HG03280 (cell line): ENCODE data around the gene MAP4K4.
"Not testable (repeated sequence)": the region's sequence is repeated elsewhere in the genome, so short reads cannot be mapped to it uniquely, and the experiment has no call there.

ENCODE experiments used
- ATAC-seq: cut with Tn5 transposase; IDR thresholded peaks from one replicate; pipeline ENCODE4 v1.9.1; 2021; ENCODE audit warnings: mild to moderate bottlenecking, moderate library complexity; ENCODE audit not compliant: unreplicated experiment

MAP4K4 gene

GRCh38 chr2:101766337-101766736 is 68.8 kb downstream of the MAP4K4 start:
- no peak for ATAC-seq

DNA sequence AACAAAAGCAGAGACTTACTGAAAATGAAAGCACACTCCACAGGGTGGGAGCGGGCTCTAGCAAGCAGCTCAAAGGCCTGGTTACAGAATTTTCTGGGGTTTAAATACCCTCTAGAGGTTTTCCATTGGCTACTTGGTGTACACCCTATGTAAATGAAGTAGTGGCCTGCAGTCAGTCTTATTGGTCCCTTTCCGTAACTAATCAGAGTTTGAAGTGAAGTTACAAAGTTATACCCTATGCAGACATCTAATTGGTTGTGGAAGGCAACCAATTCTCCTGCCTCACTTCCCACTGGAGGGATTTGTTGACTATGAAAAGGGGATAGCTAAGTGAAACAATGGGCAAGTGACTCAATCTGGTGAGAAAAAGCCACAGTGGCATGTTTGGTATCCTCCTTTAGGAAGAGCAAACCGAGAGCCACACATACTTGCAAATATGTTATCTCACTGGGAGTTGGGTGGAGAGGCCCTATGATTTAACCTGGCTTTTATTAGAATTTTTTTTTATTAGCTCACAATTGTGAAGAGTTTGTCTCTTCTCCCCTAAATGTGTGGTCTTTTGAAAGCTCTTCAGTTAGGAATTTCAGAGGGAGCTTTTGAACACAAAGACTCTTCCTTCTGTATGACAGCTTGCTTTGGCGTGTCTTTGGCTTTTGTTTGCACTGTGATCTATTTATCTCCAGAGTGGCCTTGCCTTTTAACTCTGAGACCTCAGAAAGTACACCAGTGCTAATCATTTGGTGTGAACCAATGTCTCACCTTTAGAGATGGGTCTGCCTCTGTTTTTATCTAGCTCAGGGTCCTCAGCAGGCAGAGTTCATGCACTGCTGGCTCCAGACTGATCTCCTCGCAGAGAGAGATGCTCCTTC is 69.6 kb downstream of the MAP4K4 start:
- ATAC-seq, result no peak

DNA sequence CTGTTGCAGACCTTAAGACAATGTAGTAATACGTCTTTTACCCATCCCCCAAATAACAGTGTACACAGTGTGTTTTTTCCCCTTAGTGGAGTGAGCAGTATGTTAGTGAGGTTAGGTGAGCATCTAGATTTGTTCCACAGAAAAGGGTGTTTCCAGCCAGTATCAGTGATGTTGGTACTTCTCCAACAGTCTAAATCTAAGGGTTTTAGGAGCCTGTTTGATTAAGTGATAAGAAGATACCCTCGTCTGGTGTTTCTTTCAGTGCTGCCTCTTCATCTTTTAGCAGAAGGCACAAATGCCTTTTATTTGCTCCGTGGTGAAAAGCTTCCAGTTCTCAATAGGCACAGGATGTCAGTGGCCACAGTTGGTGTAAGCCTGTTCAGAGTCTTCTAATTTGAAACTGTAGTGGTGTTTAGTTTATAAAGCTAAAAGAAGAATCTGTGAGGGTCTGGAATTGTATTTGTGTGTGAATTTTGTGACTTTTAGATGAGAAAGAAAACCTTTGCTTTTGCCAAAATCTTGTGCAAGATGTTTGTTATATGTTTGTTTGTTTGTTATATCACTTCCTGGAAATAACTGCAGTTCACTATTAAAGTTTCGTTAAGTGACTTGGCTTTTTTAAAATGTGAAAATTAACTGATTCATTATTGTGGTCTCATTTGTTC is 71.2 kb downstream of the MAP4K4 start:
- no peak for ATAC-seq

DNA sequence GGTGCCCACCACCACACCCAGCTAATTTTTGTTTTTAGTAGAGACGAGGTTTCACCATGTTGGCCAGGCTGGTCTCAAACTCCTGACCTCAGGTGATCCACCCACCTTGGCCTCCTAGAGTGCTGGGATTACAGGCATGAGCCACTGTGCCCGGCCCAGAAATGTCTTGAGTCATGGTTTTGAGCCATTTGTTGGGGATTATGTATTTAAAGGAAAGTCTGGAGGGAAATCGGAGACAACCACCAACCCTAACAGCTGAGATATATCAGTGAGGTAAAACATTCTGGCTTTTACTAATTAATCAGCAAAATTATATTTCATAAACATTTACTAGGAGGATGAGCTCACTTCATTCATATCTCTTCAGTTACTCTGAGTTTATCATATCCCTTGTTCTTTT is 72.2 kb downstream of the MAP4K4 start:
- not testable (repeated sequence) for ATAC-seq

DNA sequence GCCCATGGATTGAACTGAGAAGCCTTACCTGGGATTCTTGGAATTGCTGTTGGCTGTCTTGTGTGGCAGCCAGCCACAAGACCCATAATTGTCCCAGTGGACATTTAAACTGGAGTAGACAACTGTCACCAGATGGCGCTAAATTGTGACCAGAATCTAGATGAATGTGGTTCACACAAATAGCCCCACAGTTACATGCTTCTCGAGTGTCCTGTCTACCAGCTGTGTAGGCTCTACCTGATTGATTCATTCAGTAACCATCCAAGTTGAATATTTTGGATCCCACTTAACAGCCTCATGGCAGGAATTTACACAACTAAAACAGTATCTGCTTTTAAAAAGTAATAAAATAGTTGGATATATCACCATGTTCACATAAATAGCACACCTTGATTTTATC is 73.2 kb downstream of the MAP4K4 start:
- peak; percentile 54 for ATAC-seq

DNA sequence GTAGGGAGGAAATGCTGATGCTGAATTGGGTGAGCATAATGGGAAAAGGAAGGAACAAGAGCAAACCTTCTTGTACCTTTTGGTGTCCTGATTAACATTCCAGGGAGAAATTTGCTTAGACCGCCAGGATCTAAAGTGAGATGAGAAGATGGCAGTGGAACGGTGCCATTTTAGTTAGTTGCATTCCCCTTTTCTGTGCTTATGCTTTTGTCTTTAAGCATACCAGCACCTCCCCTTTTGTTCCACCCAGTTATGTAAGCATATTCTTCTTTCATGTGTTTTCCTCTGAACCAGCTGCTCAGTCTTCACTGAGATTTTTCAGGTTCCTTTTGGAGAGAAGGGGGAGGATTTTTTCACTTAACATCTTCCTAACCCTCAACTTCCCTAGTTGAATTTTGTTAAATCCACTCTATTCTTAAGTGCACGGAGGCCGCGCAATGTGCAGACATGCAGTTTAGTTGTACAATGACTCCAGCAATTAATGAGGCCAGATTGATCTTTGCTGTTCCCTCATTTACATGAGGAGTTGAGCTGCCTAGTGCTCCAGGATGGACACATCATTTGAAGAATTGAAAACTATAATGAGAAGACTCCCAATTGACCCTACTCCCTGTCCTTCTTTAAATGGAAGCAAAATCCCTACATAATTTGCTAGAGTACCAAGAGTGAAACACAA is 73.9 kb downstream of the MAP4K4 start:
- no peak for ATAC-seq

DNA sequence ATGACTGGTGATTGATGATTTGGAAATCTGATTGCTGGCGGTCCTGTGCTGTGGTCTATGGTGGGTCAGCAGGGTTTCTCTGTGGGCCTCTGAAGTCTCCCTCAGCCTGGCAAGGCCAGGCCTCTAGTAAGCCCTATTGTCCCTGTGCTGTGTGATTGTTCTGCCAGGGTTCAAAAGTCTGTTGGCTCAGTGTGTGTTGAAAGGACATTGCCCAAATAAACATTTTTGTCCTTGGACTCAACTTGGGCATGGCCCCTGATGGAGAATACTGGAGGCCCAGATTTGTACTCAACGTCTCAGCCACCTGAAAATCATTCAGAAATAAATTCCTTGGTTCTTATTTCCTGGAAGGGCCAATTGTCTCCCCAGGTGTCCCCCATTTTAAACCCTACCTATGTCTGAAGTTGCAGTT is 74.4 kb downstream of the MAP4K4 start:
- ATAC-seq, result no peak

GRCh38 chr2:101773137-101773536 is 75.6 kb downstream of the MAP4K4 start:
- ATAC-seq, result no peak

DNA sequence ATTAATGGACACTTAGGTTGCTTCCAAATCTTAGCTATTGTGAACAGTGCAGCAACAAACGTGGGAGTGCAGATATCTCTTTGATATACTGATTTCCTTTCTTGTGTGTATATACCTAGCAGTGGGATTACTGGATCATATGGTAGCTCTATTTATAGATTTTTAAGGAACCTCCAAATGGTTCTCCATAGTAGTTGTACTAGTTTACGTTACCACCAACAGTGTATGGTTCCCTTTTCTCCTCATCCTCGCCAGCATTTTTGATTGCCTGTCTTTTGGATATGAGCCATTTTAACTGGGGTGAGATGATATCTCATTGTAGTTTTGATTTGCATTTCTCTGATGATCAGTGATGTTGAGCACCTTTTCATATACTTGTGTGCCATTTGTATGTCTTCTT is 76.5 kb downstream of the MAP4K4 start:
- not testable (repeated sequence) for ATAC-seq

DNA sequence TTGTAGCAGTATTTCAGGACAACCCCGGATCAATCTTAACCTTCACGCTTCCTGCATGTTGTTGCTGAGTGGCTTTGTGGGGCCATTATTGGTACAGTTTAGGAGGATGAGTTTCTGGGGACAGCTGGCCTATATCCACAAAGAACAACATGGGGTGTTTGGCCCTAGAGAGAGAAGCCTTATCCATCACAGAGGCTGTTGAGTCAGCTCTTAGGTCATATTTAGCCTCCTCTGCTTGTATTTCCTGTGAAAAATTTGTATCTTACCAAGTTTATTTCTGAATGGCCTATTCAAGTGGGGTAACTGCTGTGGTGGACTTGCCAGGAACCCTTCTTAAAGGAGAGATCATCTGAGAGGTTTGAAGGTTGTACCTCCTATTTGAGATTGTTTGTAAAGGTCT is 77.6 kb downstream of the MAP4K4 start:
- ATAC-seq, result no peak

DNA sequence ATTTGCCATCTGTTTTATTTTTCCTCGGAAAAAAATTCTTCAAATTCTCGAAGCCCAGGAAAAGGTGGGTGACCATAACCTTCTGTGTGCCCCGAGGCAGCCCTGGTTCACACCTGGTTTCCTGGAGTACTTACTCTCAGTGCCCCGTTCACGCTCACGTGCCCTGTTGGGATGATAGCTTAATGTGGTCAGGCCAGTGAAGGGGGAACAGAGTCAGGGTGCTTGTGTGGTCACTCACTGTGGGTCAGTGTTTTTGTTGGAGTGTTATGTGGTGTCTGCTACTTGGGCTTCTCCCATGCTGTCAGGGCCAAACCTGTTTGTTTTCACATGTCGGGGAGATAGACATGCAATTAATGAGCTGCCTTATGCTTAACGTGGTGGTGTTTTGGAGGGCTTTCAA is 78.1 kb downstream of the MAP4K4 start:
- ATAC-seq, result no peak

DNA sequence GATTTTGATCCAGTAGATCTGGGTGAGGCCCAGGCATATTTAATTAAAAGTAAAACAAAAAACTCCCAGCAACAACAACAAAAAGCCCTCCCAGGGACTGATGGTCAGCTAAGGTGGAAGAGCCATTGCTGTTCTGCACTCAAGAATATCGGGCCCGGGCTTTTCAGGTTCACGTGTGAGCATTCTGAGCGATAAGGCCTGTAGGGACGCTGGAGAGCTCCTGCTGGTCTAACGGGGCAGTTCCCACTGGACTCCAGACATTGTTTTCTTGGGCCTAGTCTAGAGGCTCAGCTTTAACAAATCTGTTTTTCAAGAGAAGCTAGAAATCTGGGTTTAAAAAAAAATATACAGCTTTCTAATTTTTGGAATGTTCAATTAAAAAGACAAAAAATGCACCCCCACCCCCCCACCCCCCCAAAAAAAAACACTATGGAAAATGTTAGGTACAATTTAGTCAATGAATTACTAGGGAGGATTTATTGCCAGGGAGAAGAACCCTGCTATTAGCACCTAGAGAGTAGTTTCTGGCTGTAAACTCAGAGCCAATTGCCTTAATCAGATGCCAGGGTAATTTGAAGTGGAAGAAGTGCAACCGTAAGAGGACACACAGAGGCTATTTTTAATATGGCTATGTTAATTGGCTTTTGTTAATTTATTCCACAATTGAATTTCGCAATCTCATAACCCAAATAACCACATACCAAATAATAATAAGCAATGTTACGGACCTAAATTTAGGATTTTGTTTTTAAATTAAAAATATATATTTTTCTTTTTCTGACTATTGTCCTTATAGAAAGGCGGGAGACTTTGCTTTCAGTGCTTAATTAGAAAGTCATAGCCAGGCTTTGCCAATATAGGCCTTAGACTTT is 78.9 kb downstream of the MAP4K4 start:
- ATAC-seq, result no peak

- ATAC-seq, result no peak
These were observed 79.8 kb downstream of the MAP4K4 start for GRCh38 chr2:101777337-101777736.

- no peak for ATAC-seq
These were observed 80.6 kb downstream of the MAP4K4 start for GRCh38 chr2:101778102-101778501.

DNA sequence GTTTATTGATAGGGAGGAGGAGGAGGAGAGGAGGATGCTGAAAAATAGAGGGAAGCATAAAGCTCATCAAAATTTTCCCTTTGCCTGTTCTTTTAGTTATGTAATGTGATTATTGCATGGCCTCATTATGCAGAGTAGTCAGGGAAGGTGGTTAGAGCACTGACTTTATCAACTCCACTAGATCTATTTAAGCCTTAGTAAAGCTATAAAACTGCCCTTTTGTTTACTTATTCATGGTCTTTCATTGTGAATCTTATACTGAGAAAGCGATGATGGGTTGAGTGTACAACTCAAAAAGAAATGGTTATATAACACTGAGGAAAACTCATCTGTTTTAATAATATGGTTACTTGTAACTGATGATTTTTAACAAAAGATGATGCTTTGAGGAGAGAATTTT is 81.7 kb downstream of the MAP4K4 start:
- ATAC-seq, result no peak

- ATAC-seq, result no peak
These were observed 82.1 kb downstream of the MAP4K4 start for GRCh38 chr2:101779656-101780055.

DNA sequence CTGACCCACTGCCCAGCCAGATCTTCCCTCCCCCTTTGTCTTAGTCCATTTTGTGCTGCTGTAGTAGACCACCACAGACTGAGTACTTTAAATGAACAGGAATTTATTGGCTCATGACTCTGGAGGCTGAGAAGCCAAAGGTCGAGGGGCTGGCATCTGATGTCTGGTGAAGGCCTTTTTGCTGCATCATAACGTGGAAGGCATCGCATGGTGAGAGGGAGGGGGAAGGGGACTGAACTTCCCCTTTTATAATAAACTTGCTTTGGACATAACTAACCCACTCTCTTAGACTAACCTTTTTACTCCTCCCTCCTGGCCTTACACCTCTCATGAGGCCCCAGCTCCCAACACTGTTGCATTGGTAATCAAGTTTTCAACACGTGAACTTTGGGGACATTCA is 83.8 kb downstream of the MAP4K4 start:
- ATAC-seq, result no peak

GRCh38 chr2:101781791-101782426 is 84.4 kb downstream of the MAP4K4 start:
- ATAC-seq, result no peak

DNA sequence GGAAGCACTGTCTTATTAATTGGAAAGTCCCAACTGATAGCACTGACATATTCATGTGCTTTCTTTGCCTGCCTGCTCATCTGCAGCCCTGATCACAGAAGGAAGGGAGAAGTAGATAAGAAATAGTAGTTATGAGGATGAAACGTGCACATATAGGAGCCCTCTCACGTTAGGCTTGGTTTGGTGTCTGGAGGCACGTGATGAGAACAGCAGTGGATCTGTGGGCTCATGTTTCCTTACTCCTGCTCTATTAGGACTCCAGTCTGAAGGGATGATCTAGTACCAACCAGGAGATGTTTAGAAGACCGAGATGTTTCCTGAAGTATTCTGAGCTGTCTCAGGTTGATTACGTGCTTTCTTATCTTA is 84.9 kb downstream of the MAP4K4 start:
- ATAC-seq, result no peak

GRCh38 chr2:101787097-101787496 is 89.6 kb downstream of the MAP4K4 start:
- ATAC-seq, result no peak
